ENCODE results near the gene NEURL1.

DNA sequence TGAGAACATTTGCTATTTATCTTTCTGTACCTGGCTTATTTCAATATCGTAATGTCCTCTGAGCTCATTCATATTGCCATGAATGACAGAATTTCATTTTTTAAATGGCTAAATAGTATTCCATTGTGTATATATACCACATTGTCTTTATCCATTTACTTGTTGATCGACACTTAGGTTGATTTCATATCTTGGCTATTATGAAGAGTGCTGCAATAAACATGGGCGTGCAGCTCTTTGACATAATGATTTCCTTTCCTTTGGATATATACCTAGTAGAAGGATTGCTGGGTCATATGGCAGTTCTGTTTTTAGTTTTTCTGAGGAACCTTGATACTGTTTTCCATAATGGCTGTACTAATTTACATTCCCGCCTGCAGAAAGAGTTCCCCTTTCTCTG, 30.2 kb downstream of the NEURL1 start:
- TF ChIP-seq, protein P1, sequence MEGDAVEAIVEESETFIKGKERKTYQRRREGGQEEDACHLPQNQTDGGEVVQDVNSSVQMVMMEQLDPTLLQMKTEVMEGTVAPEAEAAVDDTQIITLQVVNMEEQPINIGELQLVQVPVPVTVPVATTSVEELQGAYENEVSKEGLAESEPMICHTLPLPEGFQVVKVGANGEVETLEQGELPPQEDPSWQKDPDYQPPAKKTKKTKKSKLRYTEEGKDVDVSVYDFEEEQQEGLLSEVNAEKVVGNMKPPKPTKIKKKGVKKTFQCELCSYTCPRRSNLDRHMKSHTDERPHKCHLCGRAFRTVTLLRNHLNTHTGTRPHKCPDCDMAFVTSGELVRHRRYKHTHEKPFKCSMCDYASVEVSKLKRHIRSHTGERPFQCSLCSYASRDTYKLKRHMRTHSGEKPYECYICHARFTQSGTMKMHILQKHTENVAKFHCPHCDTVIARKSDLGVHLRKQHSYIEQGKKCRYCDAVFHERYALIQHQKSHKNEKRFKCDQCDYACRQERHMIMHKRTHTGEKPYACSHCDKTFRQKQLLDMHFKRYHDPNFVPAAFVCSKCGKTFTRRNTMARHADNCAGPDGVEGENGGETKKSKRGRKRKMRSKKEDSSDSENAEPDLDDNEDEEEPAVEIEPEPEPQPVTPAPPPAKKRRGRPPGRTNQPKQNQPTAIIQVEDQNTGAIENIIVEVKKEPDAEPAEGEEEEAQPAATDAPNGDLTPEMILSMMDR (IDR thresholded peaks at IDR 0.05), result no peak
- TF ChIP-seq POLR2A (IDR thresholded peaks at IDR 0.05) (no peak), EP300 (IDR thresholded peaks at IDR 0.05) (no peak)

All from ovary (tissue), 3 donors.